BJ (cell line): ENCODE measurements around the gene FOXN3. TPM values are rescaled to one million over a fixed set of nuclear protein-coding genes. Genes with fewer than 3 reads are reported as not detected.

Experiments used
- CTCF ChIA-PET: fragments of 350-600 bp; formaldehyde crosslinking; extraction: SDS; loops from one replicate; lab custom pipeline; 2021; ENCODE audit warnings: antibody characterized with exemption, inconsistent platforms; lab: Yijun Ruan, JAX
- POLR2A ChIA-PET: fragments of 300-600 bp; sonication (Branson Sonifier 250); formaldehyde crosslinking; extraction: SDS; loops from one replicate; lab custom pipeline; 2021; ENCODE audit warnings: antibody characterized with exemption; lab: Charles Lee
- DNase-seq: peaks from one replicate; pipeline ENCODE4 v3.0.0-alpha.2; 2011; ENCODE audit warnings: low read depth
- H3K27me3 ChIP-seq: 2 replicates; pipeline ENCODE4 v1.6.0; 2011; ENCODE audit warnings: low read length; ENCODE audit not compliant: control insufficient read depth, insufficient read depth
- H3K36me3 ChIP-seq: 2 replicates; pipeline ENCODE4 v1.5.1; 2011; ENCODE audit warnings: low read length; ENCODE audit not compliant: control insufficient read depth, insufficient read depth
- H3K4me3 ChIP-seq: 2 replicates; pipeline ENCODE4 v1.5.1; 2011; ENCODE audit warnings: low read depth, mild to moderate bottlenecking, control low read depth, low read length
- CTCF ChIP-seq: IDR thresholded peaks from 2 replicates; pipeline ENCODE4 v1.5.1; 2011; ENCODE audit warnings: low read depth, mild to moderate bottlenecking, control low read depth, inconsistent platforms, low read length, moderate library complexity; ENCODE audit not compliant: insufficient read depth
- polyA plus RNA-seq: library from polyadenylated mRNA; depleted of rRNA; stranded (reverse); fragments of >200 nt; gene quantifications from 2 replicates; pipeline ENCODE4 v1.2.3, GENCODE V29; 2011

The FOXN3 gene
- polyA plus RNA-seq, 1 experiment = 30.2 TPM

- POLR2A ChIA-PET = no interaction called here
- no peaks in the 10 kb centered on the region for H3K27me3 ChIP-seq
- H3K4me3 ChIP-seq = no peak overlapping the region
- no peak for TF ChIP-seq CTCF
- peaks cover 6% of the 10 kb centered on the region for H3K36me3 ChIP-seq
- CTCF ChIA-PET = no interaction called here
- no peak for DNase-seq
These were observed 5.1 kb downstream of the FOXN3 start for GRCh38 chr14:89411976-89412375.

GRCh38 chr14:89409961-89410360, 7.1 kb downstream of the FOXN3 start:
- DNase-seq = no peak
- POLR2A ChIA-PET = no interaction called here
- TF ChIP-seq CTCF = no peak
- Histone ChIP-seq H3K27me3 (no peaks in the 10 kb centered on the region), H3K36me3 (peaks cover 6% of the 10 kb centered on the region), H3K4me3 (no peak overlapping the region)
- CTCF ChIA-PET = interaction anchor here (1.5 kb wide), 1 partner anchor 383 kb away, joined by 3 read pairs; no protein-coding TSS in a partner anchor

- POLR2A ChIA-PET = interaction anchor here (0.6 kb wide), 1 partner anchor 20 kb away, joined by 6 read pairs; no protein-coding TSS in a partner anchor
- Histone ChIP-seq H3K27me3 (no peaks in the 10 kb centered on the region), H3K36me3 (peaks cover 6% of the 10 kb centered on the region), H3K4me3 (no peak overlapping the region)
- no peak for TF ChIP-seq CTCF
- CTCF ChIA-PET = interaction anchor here (1.0 to 1.5 kb wide), 2 partner anchors 341 to 382 kb away, joined by 3 to 4 read pairs; no protein-coding TSS in a partner anchor
- no peak for DNase-seq
These were observed 7.9 kb downstream of the FOXN3 start for GRCh38 chr14:89408907-89409700.

GRCh38 chr14:89407856-89408255, 9.2 kb downstream of the FOXN3 start:
- Histone ChIP-seq H3K27me3 (no peaks in the 10 kb centered on the region), H3K36me3 (peaks cover 6% of the 10 kb centered on the region), H3K4me3 (no peak overlapping the region)
- TF ChIP-seq CTCF = no peak
- ChIA-PET POLR2A (interaction anchor here (0.7 kb wide), 1 partner anchor 151 kb away, joined by 4 read pairs; no protein-coding TSS in a partner anchor), CTCF (interaction anchor here (0.6 kb wide), 1 partner anchor 902 kb away, joined by 4 read pairs; no protein-coding TSS in a partner anchor)
- no peak for DNase-seq

- ChIA-PET POLR2A (no interaction called here), CTCF (no interaction called here)
- no peak for DNase-seq
- H3K4me3 ChIP-seq = no peak overlapping the region
- peaks cover 3% of the 10 kb centered on the region for H3K36me3 ChIP-seq
- H3K27me3 ChIP-seq = no peaks in the 10 kb centered on the region
- TF ChIP-seq CTCF = no peak
These were observed 10.1 kb downstream of the FOXN3 start for GRCh38 chr14:89406941-89407340.
